Smooth muscle cell (in vitro differentiated cells): ENCODE results near the gene BAZ2B. TPM values are rescaled to one million over a fixed set of nuclear protein-coding genes. Genes with fewer than 3 reads are reported as not detected.

Experiments used
- DNase-seq: peaks from one replicate; lab custom pipeline; 2025; ENCODE audit not compliant: unreplicated experiment; lab: John Stamatoyannopoulos, UW
- H2AFZ ChIP-seq: fragments of 200-600 bp; sonication (generic); 2 replicates; pipeline ENCODE4 v1.6.0; 2016; ENCODE audit warnings: antibody characterized with exemption, low read depth, mild to moderate bottlenecking
- H3F3A ChIP-seq: fragments of 200-600 bp; sonication (generic); 2 replicates; pipeline ENCODE4 v1.6.0; 2017; ENCODE audit warnings: antibody characterized with exemption, low read depth
- H3K27ac ChIP-seq: fragments of 200-600 bp; sonication (generic); 2 replicates; pipeline ENCODE4 v1.5.1; 2016; ENCODE audit warnings: low read depth, mild to moderate bottlenecking
- H3K27me3 ChIP-seq: fragments of 200-600 bp; sonication (generic); 2 replicates; pipeline ENCODE4 v1.6.1; 2016; ENCODE audit warnings: low read depth, mild to moderate bottlenecking
- H3K36me3 ChIP-seq: fragments of 200-600 bp; sonication (generic); 2 replicates; pipeline ENCODE4 v1.5.1; 2016; ENCODE audit warnings: low read depth
- H3K4me1 ChIP-seq: fragments of 200-600 bp; sonication (generic); 2 replicates; pipeline ENCODE4 v1.5.1; 2016; ENCODE audit warnings: low read depth
- H3K4me2 ChIP-seq: fragments of 200-600 bp; sonication (generic); 2 replicates; pipeline ENCODE4 v1.6.0; 2016; ENCODE audit warnings: mild to moderate bottlenecking
- H3K4me3 ChIP-seq: fragments of 200-600 bp; sonication (generic); 2 replicates; pipeline ENCODE4 v1.5.1; 2016; ENCODE audit warnings: mild to moderate bottlenecking
- H3K79me2 ChIP-seq: fragments of 200-600 bp; sonication (generic); 2 replicates; pipeline ENCODE4 v1.6.0; 2016; ENCODE audit warnings: low read depth, mild to moderate bottlenecking
- H3K9ac ChIP-seq: fragments of 200-600 bp; sonication (generic); 2 replicates; pipeline ENCODE4 v1.6.0; 2016; ENCODE audit warnings: low read depth
- H3K9me3 ChIP-seq: fragments of 200-600 bp; sonication (generic); replicated peaks from 2 replicates; pipeline ENCODE4 v1.5.1; 2016; ENCODE audit warnings: low read depth
- H4K20me1 ChIP-seq: fragments of 200-600 bp; sonication (generic); 2 replicates; pipeline ENCODE4 v1.6.0; 2016; ENCODE audit warnings: low read depth
- WGBS: methylation state at CpG from one replicate; pipeline ENCODE4 v1.1.7; 2016; ENCODE audit warnings: low lambda C conversion rate; 5-methylcytosine and 5-hydroxymethylcytosine counted together
- polyA plus RNA-seq: library from polyadenylated mRNA; unstranded; fragments of >200 nt; fragmentation: Nextera tagmentation; extraction: Ambion mirVana; gene quantifications from 2 replicates; pipeline ENCODE4 v1.2.1, GENCODE V29; 2016
- total RNA-seq: library from RNA; depleted of rRNA; stranded (reverse); fragments of >200 nt; gene quantifications from 2 replicates; pipeline ENCODE4 v1.2.3, GENCODE V29; 2014
- TF ChIP-seq, protein P1 (sequence below): fragments of 200-600 bp; sonication (generic); IDR thresholded peaks from 2 replicates; pipeline ENCODE4 v1.5.1; 2017; ENCODE audit warnings: borderline replicate concordance, mild to moderate bottlenecking, antibody characterized with exemption; ENCODE audit not compliant: insufficient read depth, poor library complexity, severe bottlenecking

BAZ2B gene
- total and polyA plus RNA-seq, 2 experiments from 2014 or later = 27.7 to 58.5 TPM

GRCh38 chr2:159322419-159322818 is 293.9 kb downstream of the BAZ2B start:
- Histone ChIP-seq H3K27ac (no peak overlapping the region), H3K27me3 (no peaks in the 10 kb centered on the region), H3K79me2 (no peaks in the 10 kb centered on the region), H3K36me3 (peaks cover 15% of the 10 kb centered on the region), H3K9me3 (no peaks in the 10 kb centered on the region), H3K4me3 (no peak overlapping the region), H3K4me1 (no peaks in the 10 kb centered on the region), H3K4me2 (no peak overlapping the region), H2AFZ (no peak overlapping the region), H3K9ac (no peak overlapping the region), H4K20me1 (no peaks in the 10 kb centered on the region), H3F3A (no peaks in the 10 kb centered on the region)
- DNase-seq = no peak
- TF ChIP-seq, protein P1, sequence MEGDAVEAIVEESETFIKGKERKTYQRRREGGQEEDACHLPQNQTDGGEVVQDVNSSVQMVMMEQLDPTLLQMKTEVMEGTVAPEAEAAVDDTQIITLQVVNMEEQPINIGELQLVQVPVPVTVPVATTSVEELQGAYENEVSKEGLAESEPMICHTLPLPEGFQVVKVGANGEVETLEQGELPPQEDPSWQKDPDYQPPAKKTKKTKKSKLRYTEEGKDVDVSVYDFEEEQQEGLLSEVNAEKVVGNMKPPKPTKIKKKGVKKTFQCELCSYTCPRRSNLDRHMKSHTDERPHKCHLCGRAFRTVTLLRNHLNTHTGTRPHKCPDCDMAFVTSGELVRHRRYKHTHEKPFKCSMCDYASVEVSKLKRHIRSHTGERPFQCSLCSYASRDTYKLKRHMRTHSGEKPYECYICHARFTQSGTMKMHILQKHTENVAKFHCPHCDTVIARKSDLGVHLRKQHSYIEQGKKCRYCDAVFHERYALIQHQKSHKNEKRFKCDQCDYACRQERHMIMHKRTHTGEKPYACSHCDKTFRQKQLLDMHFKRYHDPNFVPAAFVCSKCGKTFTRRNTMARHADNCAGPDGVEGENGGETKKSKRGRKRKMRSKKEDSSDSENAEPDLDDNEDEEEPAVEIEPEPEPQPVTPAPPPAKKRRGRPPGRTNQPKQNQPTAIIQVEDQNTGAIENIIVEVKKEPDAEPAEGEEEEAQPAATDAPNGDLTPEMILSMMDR = no peak

GRCh38 chr2:159317392-159318088 is 298.8 kb downstream of the BAZ2B start:
- H3K4me2 ChIP-seq = no peak overlapping the region
- H3K36me3 ChIP-seq = peaks cover 9% of the 10 kb centered on the region
- H3K4me3 ChIP-seq = no peak overlapping the region
- H3K4me1 ChIP-seq = no peaks in the 10 kb centered on the region
- TF ChIP-seq, protein P1 = no peak
- WGBS = 98% methylated on average over 3 of the region's 3 CpGs
- no peaks in the 10 kb centered on the region for H3K9me3 ChIP-seq
- no peak for DNase-seq
- H2AFZ ChIP-seq = no peak overlapping the region
- H3K79me2 ChIP-seq = no peaks in the 10 kb centered on the region
- H3K27ac ChIP-seq = no peak overlapping the region
- no peak overlapping the region for H3K9ac ChIP-seq
- H3K27me3 ChIP-seq = no peaks in the 10 kb centered on the region
- no peaks in the 10 kb centered on the region for H3F3A ChIP-seq
- H4K20me1 ChIP-seq = no peaks in the 10 kb centered on the region

GRCh38 chr2:159307942-159308341 is 308.4 kb downstream of the BAZ2B start:
- Histone ChIP-seq H3K9ac (no peak overlapping the region), H3K27me3 (no peaks in the 10 kb centered on the region), H2AFZ (no peak overlapping the region), H3K79me2 (no peaks in the 10 kb centered on the region), H3K4me3 (no peak overlapping the region), H3K4me1 (no peaks in the 10 kb centered on the region), H3K36me3 (no peaks in the 10 kb centered on the region), H3K4me2 (no peak overlapping the region), H4K20me1 (no peaks in the 10 kb centered on the region), H3K9me3 (no peaks in the 10 kb centered on the region), H3K27ac (no peak overlapping the region), H3F3A (no peaks in the 10 kb centered on the region)
- TF ChIP-seq, protein P1 = no peak
- DNase-seq = no peak

GRCh38 chr2:159300586-159300985 is 315.8 kb downstream of the BAZ2B start:
- Histone ChIP-seq H3K9ac (no peak overlapping the region), H3K9me3 (no peaks in the 10 kb centered on the region), H4K20me1 (no peaks in the 10 kb centered on the region), H3K4me3 (no peak overlapping the region), H3F3A (no peaks in the 10 kb centered on the region), H3K36me3 (no peaks in the 10 kb centered on the region), H3K4me1 (no peaks in the 10 kb centered on the region), H3K4me2 (no peak overlapping the region), H2AFZ (no peak overlapping the region), H3K27me3 (no peaks in the 10 kb centered on the region), H3K79me2 (no peaks in the 10 kb centered on the region), H3K27ac (no peak overlapping the region)
- TF ChIP-seq, protein P1 = no peak
- DNase-seq = no peak
- WGBS = 68% methylated on average over 3 of the region's 3 CpGs
